Measurements from ENCODE around the gene PSME1. TPM values are rescaled to one million over a fixed set of nuclear protein-coding genes. Genes with fewer than 3 reads are reported as not detected.

PSME1 gene
- total and polyA plus RNA-seq, 10 of the 15 experiments (the other 5 are each of a cell fraction or from before 2014, with no cell fraction given): 250 to 1,378 (median 412) TPM

DNA sequence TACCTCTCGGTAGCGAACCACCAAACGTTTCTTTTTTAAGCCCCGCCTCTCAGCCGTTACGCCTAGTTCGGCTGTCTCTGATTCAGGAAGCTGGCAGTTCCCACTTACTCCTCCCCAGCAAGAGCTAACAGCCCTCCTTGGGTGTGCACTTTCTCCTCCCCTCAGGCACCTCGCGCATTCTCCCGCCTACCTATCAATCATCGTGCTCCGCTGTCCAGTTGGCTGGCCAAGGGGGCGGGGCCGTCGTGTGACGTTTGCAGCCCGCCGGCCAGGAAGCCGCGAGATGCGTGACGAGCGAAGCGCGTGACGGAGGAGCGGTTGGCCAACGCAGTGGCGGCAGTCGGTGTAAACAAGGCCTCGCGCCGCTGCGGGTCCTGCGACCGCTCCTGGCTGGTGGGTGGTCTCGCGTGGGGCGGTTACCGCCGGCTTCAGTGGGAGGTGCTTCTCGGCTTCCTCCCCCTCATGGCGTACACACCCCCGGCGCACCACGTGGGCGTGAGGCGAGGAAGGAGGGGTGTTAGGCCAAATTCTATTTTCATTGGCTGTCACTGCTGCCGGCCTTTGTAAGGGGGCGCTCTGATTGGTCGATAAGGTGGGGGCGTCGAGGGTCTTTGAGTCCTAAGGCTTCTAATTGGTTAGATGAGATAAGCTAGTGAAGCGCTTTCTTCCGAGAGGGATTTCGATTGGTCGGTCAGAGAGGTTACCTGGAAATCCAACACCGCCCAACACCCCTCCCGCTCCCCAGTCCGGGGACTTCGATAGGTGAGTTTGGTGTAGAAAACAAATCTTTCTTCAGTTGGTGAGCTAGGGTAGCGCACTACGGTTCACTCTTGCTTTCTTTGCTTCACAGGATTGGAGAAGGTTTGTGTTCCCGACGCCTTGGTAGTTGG is 21.2 kb upstream of the PSME1 start, which contains the start of the genes DCAF11 and NRL (continued):
- TF ChIP-seq ZBTB33 (IDR thresholded peaks at IDR 0.05) (peak; percentile 15; the same call in 1 of the 2 replicates), TCF12 (IDR thresholded peaks at IDR 0.05; ENCODE audit: low read depth, low read length) (no peak), FOXK2 (IDR thresholded peaks at IDR 0.05) (peak; percentile 91), MEF2B (IDR thresholded peaks at IDR 0.05; ENCODE audit: partially characterized antibody, poor library complexity, severe bottlenecking) (no peak), SMAD5 (IDR thresholded peaks at IDR 0.05; ENCODE audit: low read depth) (peak; percentile 32; the same call in 1 of the 2 replicates), SP1 (IDR thresholded peaks at IDR 0.05; ENCODE audit: low read depth, low read length) (peak; percentile 96), IRF3 (IDR thresholded peaks at IDR 0.05) (peak; percentile 97), HDAC6 (IDR thresholded peaks at IDR 0.05; ENCODE audit: unreplicated experiment) (no peak), JUND (IDR thresholded peaks at IDR 0.05; ENCODE audit: low read depth, low read length) (peak; percentile 38; the same call in 1 of the 2 replicates), E4F1 (IDR thresholded peaks at IDR 0.05; ENCODE audit: borderline replicate concordance, partially characterized antibody) (no peak), E2F4 (IDR thresholded peaks at IDR 0.05; ENCODE audit: low read depth, low read length) (0 out of 2 replicates have a peak, but pooled peaks have one; percentile 44), NR2F1 (conservative IDR thresholded peaks at IDR 0.05) (0 out of 2 replicates have a peak, but pooled peaks have one; percentile 7), CBFB (IDR thresholded peaks at IDR 0.05; ENCODE audit: low read depth) (no peak; the same call in none of the 2 replicates), KAT2A (conservative IDR thresholded peaks at IDR 0.05; ENCODE audit: control insufficient read depth, low read depth, low read length) (no peak), RFX5 (IDR thresholded peaks at IDR 0.05; ENCODE audit: low read depth, low read length) (peak; percentile 86), YBX1 (IDR thresholded peaks at IDR 0.05) (no peak), RAD51 (IDR thresholded peaks at IDR 0.05) (peak; percentile 94), NFYA (IDR thresholded peaks at IDR 0.05; ENCODE audit: borderline replicate concordance, low read depth, low read length) (peak; percentile 79)
- TF ChIP-seq, protein P1, sequence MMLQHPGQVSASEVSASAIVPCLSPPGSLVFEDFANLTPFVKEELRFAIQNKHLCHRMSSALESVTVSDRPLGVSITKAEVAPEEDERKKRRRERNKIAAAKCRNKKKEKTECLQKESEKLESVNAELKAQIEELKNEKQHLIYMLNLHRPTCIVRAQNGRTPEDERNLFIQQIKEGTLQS (IDR thresholded peaks at IDR 0.05; ENCODE audit: borderline replicate concordance, extremely low read depth, low read depth, low read length): 0 out of 2 replicates have a peak, but pooled peaks have one; percentile 40
